SK-N-SH treated with all-trans-retinoic acid at 6 μM for 48 hours (cell line): ENCODE data around the gene KEL.

Experiments
- BACH2 ChIP-seq: fragments of 250-450 bp; sonication (Bioruptor Pico); IDR thresholded peaks from 2 replicates; pipeline ENCODE4 v1.9.0; 2021; ENCODE audit warnings: mild to moderate bottlenecking, borderline replicate concordance
- GLIS3 ChIP-seq: fragments of 250-450 bp; sonication (Bioruptor Pico); IDR thresholded peaks from 2 replicates; pipeline ENCODE4 v1.5.0; 2020; ENCODE audit warnings: mild to moderate bottlenecking, moderate library complexity
- ISL1 ChIP-seq: fragments of 250-450 bp; sonication (Bioruptor Pico); IDR thresholded peaks from 2 replicates; pipeline ENCODE4 v2.1.2; 2022; ENCODE audit warnings: mild to moderate bottlenecking, moderate library complexity
- PPARA ChIP-seq: fragments of 250-450 bp; sonication (Bioruptor Pico); IDR thresholded peaks from 2 replicates; pipeline ENCODE4 v1.5.0; 2020; ENCODE audit warnings: mild to moderate bottlenecking, borderline replicate concordance
- RARB ChIP-seq: fragments of 250-450 bp; sonication (Bioruptor Pico); IDR thresholded peaks from 2 replicates; pipeline ENCODE4 v1.8.0; 2021; ENCODE audit warnings: mild to moderate bottlenecking, moderate library complexity
- SNAI2 ChIP-seq: fragments of 250-450 bp; sonication (Bioruptor Pico); IDR thresholded peaks from 2 replicates; pipeline ENCODE4 v1.5.0; 2020; ENCODE audit warnings: mild to moderate bottlenecking, moderate library complexity
- ZFP3 ChIP-seq: fragments of 250-450 bp; sonication (Bioruptor Pico); IDR thresholded peaks from 2 replicates; pipeline ENCODE4 v1.5.0; 2020; ENCODE audit warnings: mild to moderate bottlenecking, moderate library complexity
- ZNF565 ChIP-seq: fragments of 450-650 bp; formaldehyde crosslinking; conservative IDR thresholded peaks from 2 replicates; pipeline ENCODE4 v1.5.0; 2020; ENCODE audit warnings: low read depth, mild to moderate bottlenecking, moderate library complexity
- ZNF70 ChIP-seq: fragments of 450-650 bp; formaldehyde crosslinking; IDR thresholded peaks from 2 replicates; pipeline ENCODE4 v1.5.0; 2020; ENCODE audit warnings: mild to moderate bottlenecking, moderate library complexity

DNA sequence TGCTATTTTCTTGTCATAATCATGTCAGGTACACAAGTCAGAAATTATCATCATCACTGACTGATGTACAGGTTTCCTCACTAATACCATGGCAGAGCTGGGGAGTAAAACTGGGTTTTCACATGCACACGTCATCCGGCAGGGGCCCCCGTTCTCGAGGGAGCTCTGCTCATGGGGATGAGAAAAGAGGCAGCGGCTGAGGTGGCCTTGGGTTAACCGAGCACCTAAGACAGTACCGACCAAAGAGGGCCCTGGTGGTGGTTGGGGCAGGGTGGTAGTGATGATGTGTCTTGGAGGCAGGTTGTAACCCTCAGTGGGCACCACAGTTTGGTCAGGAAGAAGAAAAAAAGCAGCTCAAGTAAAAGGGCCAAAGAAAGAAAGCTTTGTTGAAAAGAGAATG, 64.5 kb downstream of the KEL start:
- no peak for TF ChIP-seq BACH2 (CRISPR knock-in tag)
- TF ChIP-seq ZNF70 (CRISPR knock-in tag) = no peak
- TF ChIP-seq SNAI2 = no peak
- no peak for TF ChIP-seq PPARA (CRISPR knock-in tag)
- no peak for TF ChIP-seq RARB (CRISPR knock-in tag)
- TF ChIP-seq ZNF565 (CRISPR knock-in tag) = no peak
- TF ChIP-seq ISL1 (CRISPR knock-in tag) = no peak
- TF ChIP-seq ZFP3 (CRISPR knock-in tag) = no peak
- no peak for TF ChIP-seq GLIS3 (CRISPR knock-in tag)
